ENCODE results near the gene WAPL. TPM values are rescaled to one million over a fixed set of nuclear protein-coding genes. Genes with fewer than 3 reads are reported as not detected.

WAPL gene
- total and polyA plus RNA-seq, 9 donors: 15.3 to 33.3 (median 30.5) TPM

Small RNA genes within 50 kb of the gene (small RNA-seq; reads per million reads assigned to genes)
- not detected for gene RNU6-780P

Other genes with a start within 250 kb of the WAPL start
- gene GRID1, start 155.0 kb downstream of the WAPL start, total RNA-seq: 1 to 10 TPM in 6 of 7 donors, under 1 TPM in 1; 0.99 to 6.2 (median 1.8) TPM
- 1 to 10 TPM in 1 of 2 donors, under 1 TPM in 1; 0.57 to 2.7 TPM for gene GRID1, start 155.0 kb downstream of the WAPL start, polyA plus RNA-seq
- not detected for gene OPN4, start 132.8 kb upstream of the WAPL start, total RNA-seq
- under 1 TPM in 1 of 2 donors, not detected in 1; 0.08 TPM for gene OPN4, start 132.8 kb upstream of the WAPL start, polyA plus RNA-seq
- gene LDB3, start 146.7 kb upstream of the WAPL start, total RNA-seq: 10 to 100 TPM in 1 of 7 donors, 1 to 10 TPM in 6; 1.5 to 12.9 (median 2.6) TPM
- 1 to 10 TPM; 3.6 to 9.0 TPM for gene LDB3, start 146.7 kb upstream of the WAPL start, polyA plus RNA-seq
- gene BMPR1A, start 234.8 kb upstream of the WAPL start, total RNA-seq: 10 to 100 TPM; 29.1 to 77.9 (median 62.2) TPM
- 10 to 100 TPM; 19.0 to 40.1 TPM for gene BMPR1A, start 234.8 kb upstream of the WAPL start, polyA plus RNA-seq

All from ovary (tissue), 9 donors.